ENCODE measurements around the gene MYBL2.

MYBL2 gene

DNA sequence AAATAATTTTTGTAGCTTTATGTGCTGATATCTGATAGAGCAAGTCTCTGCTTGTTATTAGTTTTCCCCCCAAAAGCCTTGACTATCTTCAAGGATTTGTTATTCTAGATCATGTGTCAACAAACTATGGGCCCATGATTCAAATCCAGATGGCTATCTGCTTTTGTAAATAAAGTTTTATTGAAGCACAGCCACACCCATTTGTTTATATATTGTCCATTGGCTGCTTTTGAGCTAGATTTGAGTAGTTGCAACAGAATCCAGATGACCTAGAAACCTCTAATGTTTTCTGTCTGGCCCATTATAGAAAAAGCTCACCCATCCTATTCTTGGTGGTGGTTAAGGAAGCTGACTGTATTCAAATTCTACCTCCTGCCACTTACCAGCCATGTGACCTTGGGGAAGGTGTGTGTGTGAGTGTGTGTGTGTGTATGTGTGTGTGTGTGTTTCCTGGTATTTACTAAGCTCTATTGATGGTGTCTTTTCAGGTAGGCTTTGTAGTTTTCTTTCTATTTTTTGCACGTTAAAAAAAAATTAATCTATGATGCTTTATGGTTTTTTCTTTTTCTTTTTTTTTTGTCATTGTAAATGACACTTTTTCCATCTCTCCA, 61.2 kb downstream of the MYBL2 start (continued):
- no peak for TF ChIP-seq ZNF629 (tag by site-specific recombination; IDR thresholded peaks at IDR 0.05)
- no peak for TF ChIP-seq ZNF433 (tag by site-specific recombination; IDR thresholded peaks at IDR 0.05; ENCODE audit: low read depth)
- TF ChIP-seq ZFP3 (tag by site-specific recombination; IDR thresholded peaks at IDR 0.05; ENCODE audit: low read depth) = no peak
- TF ChIP-seq FEZF1 (tag by site-specific recombination; IDR thresholded peaks at IDR 0.05) = no peak
- no peak for TF ChIP-seq HOXC10 (CRISPR knock-in tag; IDR thresholded peaks at IDR 0.05)
- peak; percentile 73; the same call in 1 of the 2 replicates for TF ChIP-seq KLF7 (tag by site-specific recombination; IDR thresholded peaks at IDR 0.05; ENCODE audit: borderline replicate concordance)
- TF ChIP-seq ZNF571 (tag by site-specific recombination; IDR thresholded peaks at IDR 0.05) = no peak
- TF ChIP-seq ZNF169 (tag by site-specific recombination; IDR thresholded peaks at IDR 0.05) = no peak
- no peak for TF ChIP-seq BCL11B (tag by site-specific recombination; IDR thresholded peaks at IDR 0.05; ENCODE audit: low read depth)
- TF ChIP-seq, protein P1, sequence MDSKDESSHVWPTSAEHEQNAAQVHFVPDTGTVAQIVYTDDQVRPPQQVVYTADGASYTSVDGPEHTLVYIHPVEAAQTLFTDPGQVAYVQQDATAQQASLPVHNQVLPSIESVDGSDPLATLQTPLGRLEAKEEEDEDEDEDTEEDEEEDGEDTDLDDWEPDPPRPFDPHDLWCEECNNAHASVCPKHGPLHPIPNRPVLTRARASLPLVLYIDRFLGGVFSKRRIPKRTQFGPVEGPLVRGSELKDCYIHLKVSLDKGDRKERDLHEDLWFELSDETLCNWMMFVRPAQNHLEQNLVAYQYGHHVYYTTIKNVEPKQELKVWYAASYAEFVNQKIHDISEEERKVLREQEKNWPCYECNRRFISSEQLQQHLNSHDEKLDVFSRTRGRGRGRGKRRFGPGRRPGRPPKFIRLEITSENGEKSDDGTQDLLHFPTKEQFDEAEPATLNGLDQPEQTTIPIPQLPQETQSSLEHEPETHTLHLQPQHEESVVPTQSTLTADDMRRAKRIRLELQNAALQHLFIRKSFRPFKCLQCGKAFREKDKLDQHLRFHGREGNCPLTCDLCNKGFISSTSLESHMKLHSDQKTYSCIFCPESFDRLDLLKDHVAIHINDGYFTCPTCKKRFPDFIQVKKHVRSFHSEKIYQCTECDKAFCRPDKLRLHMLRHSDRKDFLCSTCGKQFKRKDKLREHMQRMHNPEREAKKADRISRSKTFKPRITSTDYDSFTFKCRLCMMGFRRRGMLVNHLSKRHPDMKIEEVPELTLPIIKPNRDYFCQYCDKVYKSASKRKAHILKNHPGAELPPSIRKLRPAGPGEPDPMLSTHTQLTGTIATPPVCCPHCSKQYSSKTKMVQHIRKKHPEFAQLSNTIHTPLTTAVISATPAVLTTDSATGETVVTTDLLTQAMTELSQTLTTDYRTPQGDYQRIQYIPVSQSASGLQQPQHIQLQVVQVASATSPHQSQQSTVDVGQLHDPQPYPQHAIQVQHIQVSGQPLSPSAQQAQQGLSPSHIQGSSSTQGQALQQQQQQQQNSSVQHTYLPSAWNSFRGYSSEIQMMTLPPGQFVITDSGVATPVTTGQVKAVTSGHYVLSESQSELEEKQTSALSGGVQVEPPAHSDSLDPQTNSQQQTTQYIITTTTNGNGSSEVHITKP (tag by site-specific recombination; IDR thresholded peaks at IDR 0.05) = 0 out of 2 replicates have a peak, but pooled peaks have one; percentile 10
- TF ChIP-seq, protein P2, sequence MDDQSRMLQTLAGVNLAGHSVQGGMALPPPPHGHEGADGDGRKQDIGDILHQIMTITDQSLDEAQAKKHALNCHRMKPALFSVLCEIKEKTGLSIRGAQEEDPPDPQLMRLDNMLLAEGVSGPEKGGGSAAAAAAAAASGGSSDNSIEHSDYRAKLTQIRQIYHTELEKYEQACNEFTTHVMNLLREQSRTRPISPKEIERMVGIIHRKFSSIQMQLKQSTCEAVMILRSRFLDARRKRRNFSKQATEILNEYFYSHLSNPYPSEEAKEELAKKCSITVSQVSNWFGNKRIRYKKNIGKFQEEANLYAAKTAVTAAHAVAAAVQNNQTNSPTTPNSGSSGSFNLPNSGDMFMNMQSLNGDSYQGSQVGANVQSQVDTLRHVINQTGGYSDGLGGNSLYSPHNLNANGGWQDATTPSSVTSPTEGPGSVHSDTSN (CRISPR knock-in tag; IDR thresholded peaks at IDR 0.05) = no peak
- TF ChIP-seq, protein P3, sequence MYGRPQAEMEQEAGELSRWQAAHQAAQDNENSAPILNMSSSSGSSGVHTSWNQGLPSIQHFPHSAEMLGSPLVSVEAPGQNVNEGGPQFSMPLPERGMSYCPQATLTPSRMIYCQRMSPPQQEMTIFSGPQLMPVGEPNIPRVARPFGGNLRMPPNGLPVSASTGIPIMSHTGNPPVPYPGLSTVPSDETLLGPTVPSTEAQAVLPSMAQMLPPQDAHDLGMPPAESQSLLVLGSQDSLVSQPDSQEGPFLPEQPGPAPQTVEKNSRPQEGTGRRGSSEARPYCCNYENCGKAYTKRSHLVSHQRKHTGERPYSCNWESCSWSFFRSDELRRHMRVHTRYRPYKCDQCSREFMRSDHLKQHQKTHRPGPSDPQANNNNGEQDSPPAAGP (tag by site-specific recombination; IDR thresholded peaks at IDR 0.05) = no peak
- TF ChIP-seq KLF9 (tag by site-specific recombination; IDR thresholded peaks at IDR 0.05; ENCODE audit: low read depth) = 0 out of 2 replicates have a peak, but pooled peaks have one; percentile 22
- TF ChIP-seq ZNF707 (tag by site-specific recombination; IDR thresholded peaks at IDR 0.05) = no peak
- TF ChIP-seq ZFP37 (tag by site-specific recombination; IDR thresholded peaks at IDR 0.05) = no peak
- no peak for TF ChIP-seq ZNF140 (tag by site-specific recombination; IDR thresholded peaks at IDR 0.05)
- no peak for TF ChIP-seq ZNF792 (tag by site-specific recombination; IDR thresholded peaks at IDR 0.05)
- no peak for TF ChIP-seq ZNF560 (tag by site-specific recombination; IDR thresholded peaks at IDR 0.05; ENCODE audit: borderline replicate concordance)

DNA sequence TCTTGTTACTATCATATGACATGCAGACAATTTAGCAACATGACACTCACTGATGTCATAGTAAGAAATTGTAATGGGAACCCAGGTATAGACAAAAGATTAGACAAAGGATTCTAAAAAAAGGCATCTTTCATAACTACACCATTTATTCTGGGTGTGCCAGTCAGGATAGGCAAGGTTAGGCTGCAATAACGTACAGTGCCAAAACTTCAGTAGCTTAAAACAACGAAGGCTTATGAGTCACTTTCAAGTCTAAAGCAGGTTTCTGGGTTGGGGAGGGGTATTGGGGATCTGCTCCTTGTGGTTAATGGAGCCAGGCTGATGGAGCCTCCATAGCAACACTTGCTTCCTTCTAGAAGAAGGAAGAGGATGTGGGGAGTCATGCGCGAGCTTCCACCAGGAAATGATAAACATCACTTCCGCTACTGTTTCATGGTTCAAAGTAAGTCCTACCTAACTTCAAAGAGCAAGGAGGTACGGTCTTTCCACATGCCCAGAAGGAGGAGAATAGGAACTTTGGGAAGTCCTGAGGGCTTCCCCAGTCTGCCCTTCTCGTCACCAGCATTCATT, 61.9 kb downstream of the MYBL2 start:
- Histone ChIP-seq H3K27ac (ENCODE audit: extremely low read depth, low read depth, low read length) (no peak overlapping the region), H3K4me1 (ENCODE audit: control insufficient read depth, insufficient read depth, low read length) (peaks cover 9% of the 10 kb centered on the region; the same call in 1 of the 2 replicates), H3K9me3 (ENCODE audit: control insufficient read depth, insufficient read depth, low read depth, low read length) (no peaks in the 10 kb centered on the region), H3K4me3 (ENCODE audit: low read depth, low read length) (no peak overlapping the region), H3K36me3 (ENCODE audit: control insufficient read depth in 2 of 2, insufficient read depth in 1 of 2, low read length in 2 of 2) (no peaks in the 10 kb centered on the region)
- CTCF ChIA-PET = interaction anchor here (0.6 to 2.1 kb wide), 4 partner anchors 10 to 191 kb away, joined by 3 to 10 read pairs (median 4); no protein-coding TSS in a partner anchor
- no peak for TF ChIP-seq ZNF426 (tag by site-specific recombination; IDR thresholded peaks at IDR 0.05)
- TF ChIP-seq SETDB1 (IDR thresholded peaks at IDR 0.05; ENCODE audit: insufficient read length, low read length) = peak; percentile 11
- peak; percentile 25; the same call in 1 of the 2 replicates for TF ChIP-seq OSR2 (tag by site-specific recombination; IDR thresholded peaks at IDR 0.05)
- no peak for TF ChIP-seq ZNF311 (tag by site-specific recombination; IDR thresholded peaks at IDR 0.05; ENCODE audit: borderline replicate concordance)
- POLR2A ChIA-PET = no interaction called here
